Transverse colon (tissue), 4 donors: Measurements from ENCODE around the gene FIG4.

ENCODE experiments used
- CTCF ChIP-seq, 5 experiments: fragments of 200-600 bp in 3 of 5; fragments of 450-650 bp in 2 of 5; sonication (generic) in 3 of 5; IDR thresholded peaks; 1 replicate in 2 of 5; 2 replicates in 3 of 5; pipeline ENCODE4 v1.5.1; 2016 to 2017; ENCODE audit warnings: antibody characterized with exemption in 5 of 5, inconsistent platforms in 3 of 5, mild to moderate bottlenecking in 2 of 5, moderate library complexity in 1 of 5
- EP300 ChIP-seq: sonication (generic); formaldehyde crosslinking; IDR thresholded peaks from one replicate; pipeline ENCODE4 v1.6.1; 2017; ENCODE audit warnings: antibody characterized with exemption, low read depth
- POLR2AphosphoS5 ChIP-seq, 3 donors: sonication (generic); formaldehyde crosslinking; IDR thresholded peaks; one replicate each; pipeline ENCODE4 v1.6.1; 2016; ENCODE audit warnings: antibody characterized with exemption in 3 of 3

- TF ChIP-seq EP300, result no peak
- no peak for TF ChIP-seq CTCF (IDR thresholded peaks at IDR 0.05)
- TF ChIP-seq POLR2AphosphoS5 (IDR thresholded peaks at IDR 0.05), result no peak
These were observed 37.8 kb upstream of the FIG4 start for GRCh38 chr6:109653264-109653663.
